ENCODE measurements around the gene DTNB.

GRCh38 chr2:25707927-25708590, 34.7 kb upstream of the DTNB start:
- TF ChIP-seq, protein P1, sequence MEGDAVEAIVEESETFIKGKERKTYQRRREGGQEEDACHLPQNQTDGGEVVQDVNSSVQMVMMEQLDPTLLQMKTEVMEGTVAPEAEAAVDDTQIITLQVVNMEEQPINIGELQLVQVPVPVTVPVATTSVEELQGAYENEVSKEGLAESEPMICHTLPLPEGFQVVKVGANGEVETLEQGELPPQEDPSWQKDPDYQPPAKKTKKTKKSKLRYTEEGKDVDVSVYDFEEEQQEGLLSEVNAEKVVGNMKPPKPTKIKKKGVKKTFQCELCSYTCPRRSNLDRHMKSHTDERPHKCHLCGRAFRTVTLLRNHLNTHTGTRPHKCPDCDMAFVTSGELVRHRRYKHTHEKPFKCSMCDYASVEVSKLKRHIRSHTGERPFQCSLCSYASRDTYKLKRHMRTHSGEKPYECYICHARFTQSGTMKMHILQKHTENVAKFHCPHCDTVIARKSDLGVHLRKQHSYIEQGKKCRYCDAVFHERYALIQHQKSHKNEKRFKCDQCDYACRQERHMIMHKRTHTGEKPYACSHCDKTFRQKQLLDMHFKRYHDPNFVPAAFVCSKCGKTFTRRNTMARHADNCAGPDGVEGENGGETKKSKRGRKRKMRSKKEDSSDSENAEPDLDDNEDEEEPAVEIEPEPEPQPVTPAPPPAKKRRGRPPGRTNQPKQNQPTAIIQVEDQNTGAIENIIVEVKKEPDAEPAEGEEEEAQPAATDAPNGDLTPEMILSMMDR (IDR thresholded peaks at IDR 0.05) = no peak
- TF ChIP-seq POLR2A (IDR thresholded peaks at IDR 0.05) = no peak
